Osteoblast (primary cell): Measurements from ENCODE around the gene NT5DC3. TPM values are rescaled to one million over a fixed set of nuclear protein-coding genes. Genes with fewer than 3 reads are reported as not detected.

ENCODE experiments used
- DNase-seq: peaks from one replicate; pipeline ENCODE4 v3.0.0; 2011; ENCODE audit warnings: low spot score, mixed read lengths; ENCODE audit not compliant: insufficient read length; ENCODE audit errors: missing footprints
- H2AFZ ChIP-seq: 2 replicates; pipeline ENCODE4 v1.6.0; 2011; ENCODE audit warnings: mild to moderate bottlenecking, low read length
- H3K27ac ChIP-seq: 2 replicates; pipeline ENCODE4 v1.5.1; 2011; ENCODE audit warnings: mild to moderate bottlenecking, low read depth, low read length, moderate library complexity
- H3K27me3 ChIP-seq: 2 replicates; pipeline ENCODE4 v1.6.0; 2012; ENCODE audit warnings: mild to moderate bottlenecking, control low read depth, inconsistent platforms, low read length, moderate library complexity; ENCODE audit not compliant: insufficient read depth
- H3K36me3 ChIP-seq: 2 replicates; pipeline ENCODE4 v1.5.1; 2011; ENCODE audit warnings: mild to moderate bottlenecking, low read length, control low read depth, moderate library complexity; ENCODE audit not compliant: insufficient read depth
- H3K4me1 ChIP-seq: 2 replicates; pipeline ENCODE4 v1.5.1; 2011; ENCODE audit warnings: mild to moderate bottlenecking, low read length, control low read depth, moderate library complexity; ENCODE audit not compliant: insufficient read depth
- H3K4me2 ChIP-seq: 2 replicates; pipeline ENCODE4 v1.6.0; 2011; ENCODE audit warnings: mild to moderate bottlenecking, low read length; ENCODE audit not compliant: insufficient read depth
- H3K4me3 ChIP-seq: fragments of 200-600 bp; sonication (generic); 3 replicates; pipeline ENCODE4 v1.5.1; 2012; ENCODE audit warnings: mild to moderate bottlenecking, low read length, inconsistent platforms; ENCODE audit not compliant: insufficient read depth
- H3K79me2 ChIP-seq: 2 replicates; pipeline ENCODE4 v1.6.0; 2012; ENCODE audit warnings: mild to moderate bottlenecking, low read length, control low read depth, inconsistent platforms; ENCODE audit not compliant: insufficient read depth
- H3K9me3 ChIP-seq: 2 replicates; pipeline ENCODE4 v1.5.1; 2011; ENCODE audit warnings: low read depth, low read length, control low read depth
- H4K20me1 ChIP-seq: 2 replicates; pipeline ENCODE4 v1.6.0; 2012; ENCODE audit warnings: mild to moderate bottlenecking, low read length, control low read depth; ENCODE audit not compliant: insufficient read depth
- total RNA-seq: library from RNA; depleted of rRNA; stranded (reverse); fragments of >200 nt; gene quantifications from 2 replicates; pipeline ENCODE4 v1.2.3, GENCODE V29; 2012
- TF ChIP-seq, protein P1 (sequence below): IDR thresholded peaks from 2 replicates; pipeline ENCODE4 v1.5.1; 2011; ENCODE audit warnings: mild to moderate bottlenecking, low read depth, low read length, moderate library complexity; ENCODE audit errors: extremely low read depth

NT5DC3 gene
- total RNA-seq, 1 donor = 10.1 TPM

DNA sequence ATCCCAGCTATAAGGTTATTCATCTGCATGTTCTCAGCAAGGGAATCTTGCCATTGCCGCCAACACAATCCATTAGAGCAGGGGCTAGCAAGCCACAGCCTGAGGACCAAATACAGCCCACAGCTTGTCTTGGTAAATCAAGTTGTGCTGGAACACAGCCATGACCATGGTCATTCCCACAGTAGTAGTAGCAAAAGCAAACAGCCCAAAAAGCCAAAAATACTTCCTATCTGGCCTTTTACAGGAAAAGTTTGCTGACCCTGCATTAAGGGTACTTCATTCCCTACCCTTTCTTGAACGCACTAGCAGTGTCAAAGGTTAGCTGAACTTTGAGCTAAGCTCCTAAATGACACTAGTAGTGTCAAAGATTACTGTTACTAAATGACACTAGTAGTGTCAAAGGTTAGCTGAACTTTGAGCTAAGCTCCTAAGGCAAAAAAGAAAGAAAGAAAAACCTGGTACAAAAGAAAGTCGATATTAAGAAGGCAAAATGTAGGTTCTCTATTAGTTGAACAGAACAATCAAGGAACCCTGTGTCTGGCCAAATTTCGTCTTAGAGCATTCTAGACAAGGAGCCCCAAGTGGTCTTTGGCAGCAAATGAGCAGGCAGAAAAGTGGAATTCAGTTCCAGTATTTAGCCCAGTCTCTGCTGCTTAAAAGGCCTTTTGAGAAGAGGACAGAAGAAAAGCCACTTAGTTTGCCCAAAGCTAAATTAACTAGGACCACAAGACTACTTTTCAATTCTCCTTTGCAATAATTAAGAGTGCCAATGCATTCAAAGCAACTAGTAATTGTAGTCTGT is 67.7 kb downstream of the NT5DC3 start:
- no peak for DNase-seq
- Histone ChIP-seq H4K20me1 (no peaks in the 10 kb centered on the region), H3K36me3 (peaks cover 18% of the 10 kb centered on the region), H3K4me2 (no peak overlapping the region), H3K27me3 (no peaks in the 10 kb centered on the region), H3K79me2 (no peaks in the 10 kb centered on the region), H3K9me3 (no peaks in the 10 kb centered on the region), H3K4me1 (no peaks in the 10 kb centered on the region), H3K27ac (no peak overlapping the region), H2AFZ (no peak overlapping the region), H3K4me3 (no peak overlapping the region)
- TF ChIP-seq, protein P1, sequence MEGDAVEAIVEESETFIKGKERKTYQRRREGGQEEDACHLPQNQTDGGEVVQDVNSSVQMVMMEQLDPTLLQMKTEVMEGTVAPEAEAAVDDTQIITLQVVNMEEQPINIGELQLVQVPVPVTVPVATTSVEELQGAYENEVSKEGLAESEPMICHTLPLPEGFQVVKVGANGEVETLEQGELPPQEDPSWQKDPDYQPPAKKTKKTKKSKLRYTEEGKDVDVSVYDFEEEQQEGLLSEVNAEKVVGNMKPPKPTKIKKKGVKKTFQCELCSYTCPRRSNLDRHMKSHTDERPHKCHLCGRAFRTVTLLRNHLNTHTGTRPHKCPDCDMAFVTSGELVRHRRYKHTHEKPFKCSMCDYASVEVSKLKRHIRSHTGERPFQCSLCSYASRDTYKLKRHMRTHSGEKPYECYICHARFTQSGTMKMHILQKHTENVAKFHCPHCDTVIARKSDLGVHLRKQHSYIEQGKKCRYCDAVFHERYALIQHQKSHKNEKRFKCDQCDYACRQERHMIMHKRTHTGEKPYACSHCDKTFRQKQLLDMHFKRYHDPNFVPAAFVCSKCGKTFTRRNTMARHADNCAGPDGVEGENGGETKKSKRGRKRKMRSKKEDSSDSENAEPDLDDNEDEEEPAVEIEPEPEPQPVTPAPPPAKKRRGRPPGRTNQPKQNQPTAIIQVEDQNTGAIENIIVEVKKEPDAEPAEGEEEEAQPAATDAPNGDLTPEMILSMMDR = no peak

DNA sequence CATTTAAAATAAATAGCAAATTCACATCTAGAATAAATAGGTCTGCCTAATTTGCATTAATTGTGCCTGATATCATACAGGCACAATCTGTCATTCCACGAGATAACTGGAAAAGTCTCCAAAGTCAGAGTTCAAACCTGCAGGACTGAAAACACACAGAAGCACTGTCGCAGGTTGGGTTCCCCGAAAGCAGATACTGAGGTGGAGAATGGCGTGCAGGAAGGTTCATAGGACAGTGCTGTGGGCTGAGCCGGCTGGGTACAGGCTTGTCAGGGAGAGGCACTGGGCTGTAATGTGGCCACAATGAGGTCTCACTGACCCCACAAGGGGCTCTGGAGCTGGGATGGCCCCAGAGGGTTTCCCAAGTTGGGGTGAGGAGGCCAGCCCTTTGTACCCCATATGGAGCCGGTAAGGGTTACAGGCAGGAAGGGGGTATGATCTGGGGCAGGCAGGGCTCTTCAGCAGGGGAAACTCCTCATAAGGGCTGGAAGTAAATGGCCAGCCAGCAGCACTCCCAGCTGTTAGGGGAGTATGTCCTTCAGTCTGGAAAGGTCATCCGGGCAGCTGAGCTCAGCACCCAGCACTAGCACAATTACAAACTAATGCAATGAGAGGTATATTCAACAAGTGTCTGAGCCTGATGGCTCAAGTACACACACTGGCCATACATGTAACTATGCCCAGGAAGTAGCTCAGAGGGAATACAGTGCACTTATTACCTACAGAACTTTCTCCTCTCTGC is 68.5 kb downstream of the NT5DC3 start:
- peaks cover 13% of the 10 kb centered on the region for H3K36me3 ChIP-seq
- no peak overlapping the region for H2AFZ ChIP-seq
- H3K27ac ChIP-seq = no peak overlapping the region
- H4K20me1 ChIP-seq = no peaks in the 10 kb centered on the region
- no peaks in the 10 kb centered on the region for H3K27me3 ChIP-seq
- no peaks in the 10 kb centered on the region for H3K79me2 ChIP-seq
- DNase-seq = no peak
- H3K4me1 ChIP-seq = no peaks in the 10 kb centered on the region
- H3K4me3 ChIP-seq = no peak overlapping the region
- no peaks in the 10 kb centered on the region for H3K9me3 ChIP-seq
- H3K4me2 ChIP-seq = no peak overlapping the region
- TF ChIP-seq, protein P1 = no peak

DNA sequence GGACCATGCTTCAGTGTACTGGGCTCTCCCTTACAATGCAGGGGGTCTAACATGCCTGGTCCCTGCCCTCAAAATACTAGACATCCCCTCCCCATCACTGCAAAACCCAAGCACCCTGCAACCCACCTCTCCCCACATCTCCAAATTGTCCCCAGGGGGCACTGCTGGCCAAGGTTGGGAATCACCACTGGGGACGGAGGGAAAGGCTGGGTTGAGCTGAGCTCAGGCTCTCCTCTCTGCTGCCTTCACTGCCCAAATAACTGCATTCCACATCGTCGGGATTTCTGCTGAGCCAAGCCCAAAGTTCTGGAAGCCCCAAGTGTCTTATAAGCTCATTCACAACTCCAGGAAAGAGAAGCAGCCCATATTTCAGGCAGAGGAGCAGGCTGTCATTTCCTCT is 69.6 kb downstream of the NT5DC3 start:
- no peaks in the 10 kb centered on the region for H3K4me1 ChIP-seq
- H4K20me1 ChIP-seq = no peaks in the 10 kb centered on the region
- H3K9me3 ChIP-seq = no peaks in the 10 kb centered on the region
- DNase-seq = no peak
- H3K27ac ChIP-seq = no peak overlapping the region
- no peak overlapping the region for H2AFZ ChIP-seq
- H3K4me3 ChIP-seq = no peak overlapping the region
- TF ChIP-seq, protein P1 = peak; percentile 62
- H3K36me3 ChIP-seq = peaks cover 10% of the 10 kb centered on the region
- no peaks in the 10 kb centered on the region for H3K79me2 ChIP-seq
- no peak overlapping the region for H3K4me2 ChIP-seq
- H3K27me3 ChIP-seq = no peaks in the 10 kb centered on the region
